MCF 10A (cell line): ENCODE measurements around the gene PEMT. TPM values are rescaled to one million over a fixed set of nuclear protein-coding genes. Genes with fewer than 3 reads are reported as not detected.

Source experiments
- BruUV-seq: library from RNA; stranded (reverse); fragments of 400-500 nt; replicated peaks from 2 replicates; lab custom pipeline; 2021; lab: Mats Ljungman, UMichigan
- CTCF ChIA-PET: fragments of 300-600 bp; sonication (Branson Sonifier 250); formaldehyde crosslinking; extraction: SDS; loops from one replicate; lab custom pipeline; 2021; ENCODE audit warnings: antibody characterized with exemption, inconsistent platforms; lab: Yijun Ruan, JAX
- POLR2A ChIA-PET: fragments of 300-600, 350-650 bp; sonication (Branson Sonifier 250); formaldehyde crosslinking; extraction: SDS; loops from one replicate; lab custom pipeline; 2020; ENCODE audit warnings: antibody characterized with exemption, inconsistent platforms; lab: Yijun Ruan, JAX
- DNase-seq: peaks from one replicate; pipeline ENCODE4 v3.0.0-alpha.2; 2018; ENCODE audit not compliant: unreplicated experiment
- H3K27ac Mint-ChIP-seq: one replicate; pipeline ENCODE4 v1.8.0; 2022; ENCODE audit warnings: mild to moderate bottlenecking, low read depth, mixed read lengths; ENCODE audit not compliant: unreplicated experiment
- H3K27me3 Mint-ChIP-seq: one replicate; pipeline ENCODE4 v1.8.0; 2022; ENCODE audit warnings: mixed read lengths; ENCODE audit not compliant: insufficient read depth, unreplicated experiment
- H3K36me3 Mint-ChIP-seq: one replicate; pipeline ENCODE4 v1.8.0; 2022; ENCODE audit warnings: mild to moderate bottlenecking, moderate library complexity, mixed read lengths; ENCODE audit not compliant: insufficient read depth, unreplicated experiment
- H3K4me1 Mint-ChIP-seq: one replicate; pipeline ENCODE4 v1.8.0; 2022; ENCODE audit warnings: mixed read lengths; ENCODE audit not compliant: insufficient read depth, unreplicated experiment
- H3K4me3 Mint-ChIP-seq: one replicate; pipeline ENCODE4 v1.8.0; 2022; ENCODE audit warnings: mild to moderate bottlenecking, moderate library complexity, mixed read lengths; ENCODE audit not compliant: unreplicated experiment
- H3K9me3 Mint-ChIP-seq: one replicate; pipeline ENCODE4 v1.8.0; 2022; ENCODE audit warnings: mixed read lengths; ENCODE audit not compliant: unreplicated experiment
- intact Hi-C: fragments of 100-400 bp; cut with micrococcal nuclease; formaldehyde crosslinking; loops from 2 replicates; pipeline ENCODE4 v1.14.1; 2022
- total RNA-seq: library from RNA; stranded (reverse); gene quantifications from 2 replicates; pipeline ENCODE4 v1.2.3, GENCODE V29; 2022
- TF ChIP-seq, protein P1 (sequence below): fragments of 200-600 bp; IDR thresholded peaks from one replicate; pipeline ENCODE4 v1.8.0; 2022; ENCODE audit warnings: antibody characterized with exemption, mild to moderate bottlenecking; ENCODE audit not compliant: unreplicated experiment

PEMT gene
- total RNA-seq, 1 experiment from 2014 or later, result 49.8 TPM

DNA sequence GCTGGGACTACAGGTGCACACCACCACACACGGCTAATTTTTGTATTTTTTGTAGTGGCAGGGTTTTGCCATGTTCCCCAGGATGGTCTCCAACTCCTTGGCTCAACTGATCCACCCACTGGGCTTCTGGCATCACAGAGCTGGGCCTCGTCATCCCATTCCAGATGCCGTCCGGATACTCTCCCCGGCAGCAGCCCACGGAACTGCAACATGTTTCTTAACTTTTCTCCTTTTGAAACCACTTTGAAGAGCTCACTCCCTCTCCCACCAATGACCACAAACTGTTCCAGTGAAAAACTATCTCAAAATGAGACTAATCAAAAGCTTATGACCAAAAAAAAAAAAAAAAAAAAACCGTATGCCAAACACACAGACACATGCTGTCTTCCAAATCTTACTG lies 17.6 kb downstream of the PEMT start:
- no peak for DNase-seq
- Mint-ChIP-seq H3K27ac (no peak overlapping the region), H3K9me3 (no peaks in the 10 kb centered on the region), H3K4me3 (no peak overlapping the region), H3K36me3 (peaks cover 1% of the 10 kb centered on the region), H3K4me1 (no peaks in the 10 kb centered on the region), H3K27me3 (no peaks in the 10 kb centered on the region)
- CTCF ChIA-PET, result interaction anchor here (0.6 kb wide), 2 partner anchors 373 to 984 kb away, joined by 3 to 4 read pairs; no protein-coding TSS in a partner anchor
- intact Hi-C loops, result no loop called here
- TF ChIP-seq, protein P1, sequence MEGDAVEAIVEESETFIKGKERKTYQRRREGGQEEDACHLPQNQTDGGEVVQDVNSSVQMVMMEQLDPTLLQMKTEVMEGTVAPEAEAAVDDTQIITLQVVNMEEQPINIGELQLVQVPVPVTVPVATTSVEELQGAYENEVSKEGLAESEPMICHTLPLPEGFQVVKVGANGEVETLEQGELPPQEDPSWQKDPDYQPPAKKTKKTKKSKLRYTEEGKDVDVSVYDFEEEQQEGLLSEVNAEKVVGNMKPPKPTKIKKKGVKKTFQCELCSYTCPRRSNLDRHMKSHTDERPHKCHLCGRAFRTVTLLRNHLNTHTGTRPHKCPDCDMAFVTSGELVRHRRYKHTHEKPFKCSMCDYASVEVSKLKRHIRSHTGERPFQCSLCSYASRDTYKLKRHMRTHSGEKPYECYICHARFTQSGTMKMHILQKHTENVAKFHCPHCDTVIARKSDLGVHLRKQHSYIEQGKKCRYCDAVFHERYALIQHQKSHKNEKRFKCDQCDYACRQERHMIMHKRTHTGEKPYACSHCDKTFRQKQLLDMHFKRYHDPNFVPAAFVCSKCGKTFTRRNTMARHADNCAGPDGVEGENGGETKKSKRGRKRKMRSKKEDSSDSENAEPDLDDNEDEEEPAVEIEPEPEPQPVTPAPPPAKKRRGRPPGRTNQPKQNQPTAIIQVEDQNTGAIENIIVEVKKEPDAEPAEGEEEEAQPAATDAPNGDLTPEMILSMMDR, result no peak
- POLR2A ChIA-PET, result no interaction called here
- no TSS peak for BruUV-seq

DNA sequence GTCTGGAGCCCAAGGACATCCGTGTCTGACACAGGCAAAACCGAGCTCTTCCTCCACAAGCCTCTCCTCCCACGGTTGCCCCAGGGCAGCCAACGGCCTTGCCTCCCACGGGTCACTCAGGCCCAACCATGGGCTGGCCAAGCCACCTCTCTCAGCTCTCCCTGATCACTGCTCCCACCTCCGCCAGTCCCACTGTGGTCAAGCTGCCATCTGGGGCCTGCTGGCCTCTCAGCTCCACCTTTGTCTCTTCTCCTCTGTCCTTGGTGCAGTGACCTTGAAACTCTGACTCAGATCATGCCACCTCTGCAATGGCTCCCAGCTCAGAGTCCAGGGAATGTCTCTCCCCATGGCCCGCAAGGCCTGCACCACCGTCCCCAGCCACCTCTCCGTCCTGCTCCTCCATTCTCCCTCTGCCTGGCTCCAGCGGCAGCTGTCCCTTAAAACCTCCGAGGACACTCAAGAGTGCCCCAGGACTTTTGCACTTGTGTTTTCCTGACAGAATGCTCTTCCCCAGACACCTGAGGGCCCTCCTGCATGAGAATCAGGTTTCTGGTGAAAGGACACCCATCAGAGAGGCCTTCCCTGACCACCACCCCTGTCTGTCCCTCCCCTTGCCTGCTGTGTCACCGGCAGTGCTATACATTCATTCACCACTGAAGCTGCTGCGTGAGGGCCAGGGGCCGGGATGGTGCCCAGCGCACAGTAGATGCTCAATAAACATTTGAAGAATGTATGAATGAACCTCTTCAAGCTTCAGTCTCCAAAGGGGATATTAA lies 19.3 kb downstream of the PEMT start:
- H3K27ac Mint-ChIP-seq, result no peak overlapping the region
- intact Hi-C loops, result no loop called here
- CTCF ChIA-PET, result interaction anchor here (0.5 to 0.7 kb wide), 6 partner anchors 61 to 1710 kb away, joined by 3 to 5 read pairs (median 4); no protein-coding TSS in a partner anchor
- no peaks in the 10 kb centered on the region for H3K9me3 Mint-ChIP-seq
- H3K27me3 Mint-ChIP-seq, result no peaks in the 10 kb centered on the region
- TF ChIP-seq, protein P1, result no peak
- DNase-seq, result no peak
- no peak overlapping the region for H3K4me3 Mint-ChIP-seq
- POLR2A ChIA-PET, result no interaction called here
- no peaks in the 10 kb centered on the region for H3K4me1 Mint-ChIP-seq
- BruUV-seq, result no TSS peak
- H3K36me3 Mint-ChIP-seq, result peaks cover 4% of the 10 kb centered on the region

DNA sequence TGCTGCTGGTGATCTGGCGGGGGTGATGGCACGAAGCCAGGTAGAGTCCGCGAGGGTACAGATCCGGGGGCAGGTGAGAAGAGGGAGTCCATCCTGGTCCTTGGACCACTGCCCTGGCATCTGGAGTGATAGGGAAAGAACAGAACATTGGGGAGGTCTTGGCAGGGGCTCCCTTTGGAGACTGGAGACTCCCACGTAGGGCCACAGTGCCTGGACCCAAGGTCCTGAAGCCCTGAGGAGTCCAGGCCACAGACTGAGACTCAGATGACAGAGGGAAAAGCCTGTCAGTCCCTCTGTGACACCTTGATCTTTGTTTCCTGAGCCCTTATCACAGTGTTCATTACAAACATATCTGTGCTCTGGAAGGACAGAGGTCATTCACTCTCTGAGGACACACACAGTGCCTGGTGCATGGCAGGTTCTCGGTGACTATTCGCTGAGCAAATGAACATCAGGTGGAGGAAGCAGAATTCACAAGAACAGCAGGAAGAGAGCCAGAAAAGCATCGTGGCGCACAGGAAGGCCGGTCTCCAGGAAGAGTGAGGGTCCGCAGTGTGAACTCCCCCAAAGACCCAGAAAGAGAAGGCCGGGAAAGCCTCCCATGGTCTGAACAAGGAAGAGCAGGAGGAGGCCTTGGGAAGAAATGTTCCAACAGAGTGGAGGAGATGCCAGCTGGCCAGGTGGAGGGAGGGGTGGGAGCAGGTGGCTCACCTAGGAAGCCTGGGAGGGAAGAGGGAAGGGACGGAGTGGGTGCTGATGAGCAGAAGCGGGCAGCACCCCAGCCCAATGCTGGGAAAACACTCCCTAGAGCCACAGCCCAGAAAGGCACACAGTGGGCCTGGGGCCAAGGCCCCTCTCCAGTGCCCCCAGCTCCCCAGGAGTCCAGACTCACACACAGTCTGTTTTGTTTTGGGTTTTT lies 20.5 kb downstream of the PEMT start:
- Mint-ChIP-seq H3K9me3 (no peaks in the 10 kb centered on the region), H3K36me3 (peaks cover 4% of the 10 kb centered on the region), H3K4me3 (no peak overlapping the region), H3K27ac (no peak overlapping the region), H3K27me3 (no peaks in the 10 kb centered on the region), H3K4me1 (no peaks in the 10 kb centered on the region)
- no peak for DNase-seq
- no TSS peak for BruUV-seq
- ChIA-PET POLR2A (no interaction called here), CTCF (interaction anchor here (0.6 to 0.7 kb wide), 3 partner anchors 176 to 443 kb away, joined by 3 to 4 read pairs (median 3); no protein-coding TSS in a partner anchor)
- intact Hi-C loops, result loop anchor here (1.0 kb wide), 1 partner anchor 75 kb away; the partner anchor contains the start of gene RASD1
- TF ChIP-seq, protein P1, result no peak
